H1 (cell line): Measurements from ENCODE around the gene RMND5A.

ENCODE experiments used
- BRCA1 ChIP-seq: IDR thresholded peaks from 2 replicates; pipeline ENCODE4 v1.6.1; 2012; ENCODE audit warnings: low read depth, low read length, improper control_type of control experiment
- CHD2 ChIP-seq: IDR thresholded peaks from 2 replicates; pipeline ENCODE4 v1.6.1; 2012; ENCODE audit warnings: low read length, improper control_type of control experiment
- POLR2AphosphoS5 ChIP-seq: IDR thresholded peaks from 2 replicates; pipeline ENCODE4 v1.6.1; 2011; ENCODE audit warnings: low read depth, low read length
- RXRA ChIP-seq: IDR thresholded peaks from 2 replicates; pipeline ENCODE4 v1.6.1; 2011; ENCODE audit warnings: low read depth, mild to moderate bottlenecking, low read length, moderate library complexity; ENCODE audit not compliant: insufficient read depth
- SP2 ChIP-seq: IDR thresholded peaks from 2 replicates; pipeline ENCODE4 v1.6.1; 2012; ENCODE audit warnings: mild to moderate bottlenecking, low read length, inconsistent platforms
- TF ChIP-seq, protein P1 (sequence below), 3 experiments: IDR thresholded peaks; 1 replicate in 2 of 3; 2 replicates in 1 of 3; pipeline versions ENCODE4 v1.5.1 to v1.6.1; 2011; ENCODE audit warnings: low read length in 3 of 3, mild to moderate bottlenecking in 3 of 3, inconsistent platforms in 2 of 3, low read depth in 1 of 3, moderate library complexity in 1 of 3; ENCODE audit not compliant: insufficient read depth in 1 of 3; ENCODE audit errors: control extremely low read depth in 1 of 3
- TF ChIP-seq, protein P2 (sequence below): IDR thresholded peaks from 2 replicates; pipeline ENCODE4 v1.6.1; 2011; ENCODE audit warnings: low read depth, mild to moderate bottlenecking, low read length; ENCODE audit not compliant: insufficient read depth

DNA sequence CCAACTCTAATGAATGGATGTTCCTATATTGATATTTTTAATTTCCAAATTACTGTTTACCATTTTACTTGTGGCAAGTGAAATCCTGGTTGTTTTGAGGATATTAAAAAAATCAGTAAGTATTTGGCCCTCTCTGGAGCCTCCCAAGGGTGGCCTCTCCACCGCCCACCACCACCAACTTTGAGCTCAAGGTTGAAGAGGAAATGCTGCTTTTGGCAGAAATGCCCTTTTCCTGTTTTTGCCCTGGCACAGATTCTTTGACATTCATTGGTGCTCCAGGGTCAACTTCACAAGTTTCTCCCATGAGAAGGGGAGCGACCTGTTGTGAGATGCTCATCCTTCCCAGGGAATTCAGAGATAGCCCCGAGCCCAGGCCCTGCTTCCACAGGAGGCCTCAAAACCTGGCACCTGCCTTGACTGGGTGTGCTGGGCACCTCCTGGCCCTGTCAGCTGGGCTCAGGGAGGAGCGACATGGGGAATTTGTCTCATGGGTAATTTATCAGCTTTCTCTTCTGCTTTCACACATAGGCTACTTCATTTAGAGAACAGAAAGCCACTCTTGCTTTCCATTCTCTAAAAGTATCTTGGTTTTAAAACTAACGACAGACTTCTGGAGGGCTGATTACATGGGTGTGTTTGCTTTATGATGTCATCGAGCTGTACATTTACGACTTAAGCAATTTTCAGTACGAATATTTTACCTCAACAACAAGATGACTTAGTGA, 63.7 kb downstream of the RMND5A start:
- no peak for TF ChIP-seq SP2
- TF ChIP-seq, protein P1, sequence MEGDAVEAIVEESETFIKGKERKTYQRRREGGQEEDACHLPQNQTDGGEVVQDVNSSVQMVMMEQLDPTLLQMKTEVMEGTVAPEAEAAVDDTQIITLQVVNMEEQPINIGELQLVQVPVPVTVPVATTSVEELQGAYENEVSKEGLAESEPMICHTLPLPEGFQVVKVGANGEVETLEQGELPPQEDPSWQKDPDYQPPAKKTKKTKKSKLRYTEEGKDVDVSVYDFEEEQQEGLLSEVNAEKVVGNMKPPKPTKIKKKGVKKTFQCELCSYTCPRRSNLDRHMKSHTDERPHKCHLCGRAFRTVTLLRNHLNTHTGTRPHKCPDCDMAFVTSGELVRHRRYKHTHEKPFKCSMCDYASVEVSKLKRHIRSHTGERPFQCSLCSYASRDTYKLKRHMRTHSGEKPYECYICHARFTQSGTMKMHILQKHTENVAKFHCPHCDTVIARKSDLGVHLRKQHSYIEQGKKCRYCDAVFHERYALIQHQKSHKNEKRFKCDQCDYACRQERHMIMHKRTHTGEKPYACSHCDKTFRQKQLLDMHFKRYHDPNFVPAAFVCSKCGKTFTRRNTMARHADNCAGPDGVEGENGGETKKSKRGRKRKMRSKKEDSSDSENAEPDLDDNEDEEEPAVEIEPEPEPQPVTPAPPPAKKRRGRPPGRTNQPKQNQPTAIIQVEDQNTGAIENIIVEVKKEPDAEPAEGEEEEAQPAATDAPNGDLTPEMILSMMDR (IDR thresholded peaks at IDR 0.05; ENCODE audit: control extremely low read depth in 1 of 3, insufficient read depth in 1 of 3, low read depth in 1 of 3, low read length in 3 of 3): no peak
- TF ChIP-seq, protein P2, sequence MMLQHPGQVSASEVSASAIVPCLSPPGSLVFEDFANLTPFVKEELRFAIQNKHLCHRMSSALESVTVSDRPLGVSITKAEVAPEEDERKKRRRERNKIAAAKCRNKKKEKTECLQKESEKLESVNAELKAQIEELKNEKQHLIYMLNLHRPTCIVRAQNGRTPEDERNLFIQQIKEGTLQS: no peak
- TF ChIP-seq BRCA1: no peak
- no peak for TF ChIP-seq RXRA
- no peak for TF ChIP-seq CHD2
- TF ChIP-seq POLR2AphosphoS5: no peak
